HG03060 (cell line): ENCODE data around the gene PDRG1.

Experiments used
- ATAC-seq: cut with Tn5 transposase; IDR thresholded peaks from one replicate; pipeline ENCODE4 v1.9.1; 2021; ENCODE audit warnings: low read depth, moderate number of reproducible peaks; ENCODE audit not compliant: unreplicated experiment

Gene PDRG1

DNA sequence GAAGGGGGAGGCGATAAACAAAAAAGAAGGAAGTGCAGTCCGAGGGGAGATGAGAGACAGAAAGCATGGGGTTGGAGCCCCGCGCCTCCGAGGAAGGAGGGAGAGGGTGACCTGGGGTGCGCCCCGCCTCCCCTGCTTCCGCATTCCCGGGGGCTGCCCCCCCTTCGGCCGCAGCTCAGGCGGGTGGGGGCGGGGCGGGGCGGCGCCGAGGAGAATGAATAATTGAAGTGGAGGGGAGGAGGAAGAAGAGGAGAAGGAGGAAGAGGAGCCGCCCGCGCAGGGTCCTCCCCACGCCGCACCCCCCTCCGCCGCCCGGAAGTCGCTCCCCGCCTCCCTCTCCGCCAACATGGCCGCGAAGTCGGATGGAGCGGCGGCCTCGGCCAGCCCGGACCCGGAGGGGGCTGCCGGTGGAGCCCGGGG lies 16.0 kb upstream of the PDRG1 start, which contains the start of gene XKR7:
Gene XKR7 (plus strand): TSS at position 322 of the 420 bp plus-strand sequence. CDS start 25 bp downstream, at position 347.
- no peak for ATAC-seq

DNA sequence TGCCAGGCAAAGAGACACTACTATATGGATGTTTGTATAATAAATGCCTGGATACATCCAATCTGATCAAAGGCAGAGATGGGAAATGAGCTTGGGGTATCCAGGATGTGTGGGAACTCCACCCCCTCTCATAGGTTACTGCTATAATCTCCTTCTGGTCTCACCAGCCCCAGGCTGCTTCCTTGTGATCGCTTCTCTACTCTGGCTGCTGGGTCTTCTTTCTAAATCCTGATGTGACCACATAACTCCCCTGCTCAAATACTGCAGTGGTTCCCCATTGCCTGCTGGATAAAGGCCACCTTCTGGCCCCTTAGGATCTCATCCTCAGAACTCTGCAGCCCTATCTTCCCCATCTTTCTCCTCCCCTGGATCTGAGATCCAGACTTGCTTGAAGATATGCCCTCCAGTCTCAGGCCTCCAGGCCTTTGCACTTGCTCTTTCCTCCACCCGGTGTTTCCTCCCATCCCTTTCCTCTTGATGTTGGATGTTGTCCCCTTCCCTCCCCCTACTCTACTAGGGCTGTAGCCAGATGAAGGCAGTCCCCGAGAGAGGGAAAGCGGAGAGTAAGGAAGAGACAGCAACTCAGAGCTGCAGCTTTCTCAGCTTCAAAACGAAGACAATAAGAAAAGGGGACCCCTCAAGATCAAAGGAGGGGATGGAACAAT lies 15.3 kb upstream of the PDRG1 start:
- ATAC-seq = no peak

DNA sequence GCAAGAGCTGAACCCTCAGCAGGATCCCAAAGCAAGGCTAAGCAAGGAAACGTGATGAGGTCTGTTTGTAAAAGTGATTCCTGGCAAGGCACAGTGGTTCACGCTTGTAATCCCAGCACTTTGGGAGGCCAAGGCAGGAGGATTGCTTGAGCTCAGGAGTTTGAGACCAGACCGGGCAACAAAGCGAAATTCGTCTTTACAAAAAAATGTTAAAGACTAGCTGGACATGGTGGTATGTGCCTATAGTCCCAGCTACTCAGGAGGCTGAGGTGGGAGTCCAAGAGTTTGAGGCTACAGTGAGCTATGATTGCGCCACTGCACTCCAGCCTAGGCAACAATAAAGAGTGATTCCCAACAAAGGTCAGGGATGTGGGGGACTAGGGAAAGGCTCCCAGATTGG lies 12.0 kb upstream of the PDRG1 start:
- no peak for ATAC-seq

DNA sequence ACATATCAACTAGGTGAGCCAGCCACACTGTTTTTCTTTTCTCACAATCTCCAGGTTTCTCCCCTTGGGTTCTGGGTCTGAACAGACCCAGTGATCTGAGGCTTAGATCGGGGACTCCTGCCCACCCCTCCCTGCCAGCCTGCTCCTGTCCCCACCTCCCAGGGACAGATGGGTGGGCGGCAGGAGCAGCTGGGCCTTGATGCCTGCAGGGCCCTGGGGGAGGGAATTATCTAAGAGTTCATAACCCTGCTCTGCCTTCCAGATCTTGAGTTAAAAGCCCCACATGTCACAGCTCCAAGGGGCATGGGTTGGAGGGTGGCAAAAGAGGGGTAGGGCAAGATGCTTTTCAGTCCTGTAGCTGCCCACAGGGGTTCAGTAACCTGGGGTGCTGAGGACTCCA lies 10.9 kb upstream of the PDRG1 start:
- ATAC-seq = no peak

DNA sequence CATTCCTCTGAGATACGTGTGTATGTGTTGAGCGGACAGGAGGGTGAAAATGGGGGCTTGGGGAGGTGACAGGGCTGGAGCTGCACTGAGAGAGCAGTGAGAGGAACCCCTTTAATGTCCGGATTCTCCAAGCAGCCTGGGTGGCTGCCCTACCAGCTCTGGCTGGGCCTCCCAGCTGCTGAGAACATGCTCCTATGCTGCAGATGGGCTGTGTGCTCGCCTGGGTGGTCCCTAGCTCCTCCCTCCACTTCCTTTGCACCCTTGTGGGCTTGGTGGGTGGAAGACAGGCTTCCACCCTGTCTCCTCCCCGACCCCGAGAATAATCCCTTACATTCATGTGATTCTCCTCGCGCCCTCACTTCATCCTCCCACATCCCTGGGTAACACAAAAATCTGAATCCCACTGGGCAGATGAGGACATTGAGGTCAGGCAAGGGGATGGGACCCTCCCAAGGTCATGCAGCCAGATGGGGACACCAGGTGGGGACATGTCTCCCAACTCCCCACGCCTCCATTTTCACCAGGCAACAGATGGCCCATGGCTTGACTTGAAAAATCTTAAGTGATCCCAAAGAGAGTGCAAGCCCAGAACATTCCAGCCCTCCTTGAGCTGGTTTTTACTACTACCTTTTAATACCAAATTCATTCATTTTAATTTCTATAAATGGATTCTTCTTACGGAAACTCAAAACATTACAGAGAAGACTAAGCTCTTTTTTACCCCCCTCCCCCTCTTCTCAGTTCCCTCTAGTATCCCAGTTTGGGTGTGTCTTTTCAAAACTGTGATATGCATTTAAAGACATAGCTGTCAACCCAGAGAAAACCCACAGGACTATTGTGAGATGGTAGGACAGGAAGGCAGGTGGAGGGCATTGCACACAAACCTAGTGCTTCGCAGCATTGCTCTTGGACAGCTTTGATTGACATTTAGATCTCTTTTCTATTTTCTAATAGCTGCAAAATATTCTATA lies 5.0 kb upstream of the PDRG1 start:
- ATAC-seq = no peak

DNA sequence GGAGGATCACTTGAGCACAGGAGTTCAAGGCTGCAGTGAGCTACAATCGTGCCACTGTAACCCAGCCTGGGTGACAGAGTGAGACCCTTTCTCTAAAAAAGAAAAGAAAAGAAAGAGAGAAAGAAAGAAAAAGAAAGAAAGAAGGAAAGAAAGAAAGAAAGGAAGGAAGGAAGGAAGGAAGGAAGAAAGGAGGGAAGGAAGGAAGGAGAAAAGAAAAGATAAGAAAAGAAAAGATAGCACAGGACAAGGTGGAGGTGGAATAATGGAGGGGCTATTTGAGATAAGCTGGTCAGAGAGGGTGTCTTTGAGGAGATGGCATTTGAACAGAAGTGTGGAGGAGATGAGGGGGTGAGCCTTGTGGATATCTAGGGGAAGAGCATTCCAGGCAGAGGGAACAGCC lies 2.7 kb upstream of the PDRG1 start:
- ATAC-seq = no peak

DNA sequence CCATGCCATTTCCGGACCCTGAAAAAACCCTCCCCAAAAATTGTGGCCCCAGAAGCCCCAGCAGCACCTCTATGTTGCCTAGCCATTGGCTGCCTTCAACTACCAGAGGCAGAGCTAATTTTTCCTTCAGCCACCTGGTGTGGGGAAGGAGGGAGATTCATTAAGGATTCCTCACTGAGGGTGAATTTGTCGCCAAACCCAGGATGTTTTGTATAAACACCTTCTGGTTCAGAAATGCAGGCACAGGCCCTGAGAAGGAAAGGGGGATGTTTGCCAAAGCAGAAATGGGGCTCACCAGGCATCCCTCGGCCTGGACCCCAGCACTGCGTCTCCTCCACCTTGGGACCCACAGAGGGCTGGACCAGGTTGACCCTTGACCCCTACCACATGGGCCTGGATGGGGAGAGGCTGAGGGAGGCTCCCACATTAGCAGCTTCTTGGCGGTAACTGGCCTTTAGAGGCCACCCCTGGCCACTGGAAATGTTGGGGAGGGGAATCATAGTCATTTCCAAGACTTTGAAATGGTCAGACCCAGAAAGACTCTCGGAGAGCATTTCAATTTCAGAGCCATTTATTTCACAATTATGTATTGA lies 1.8 kb upstream of the PDRG1 start:
- ATAC-seq = no peak

DNA sequence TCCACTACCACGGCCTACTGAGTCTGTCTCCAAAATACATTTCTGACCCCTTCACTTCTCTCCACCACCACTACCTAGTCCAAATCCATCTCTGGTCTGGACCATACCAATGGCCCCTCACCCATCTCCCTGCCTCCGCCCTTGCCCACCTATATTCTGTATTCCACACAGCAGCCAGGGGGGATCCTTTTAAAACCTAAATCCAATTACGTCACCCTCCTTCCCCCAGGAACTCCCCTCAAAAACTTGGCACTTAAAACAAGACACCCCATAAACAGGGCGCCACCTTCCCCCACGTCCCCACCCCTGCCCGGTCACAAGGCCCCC lies 680 bp downstream of the PDRG1 start:
- no peak for ATAC-seq

DNA sequence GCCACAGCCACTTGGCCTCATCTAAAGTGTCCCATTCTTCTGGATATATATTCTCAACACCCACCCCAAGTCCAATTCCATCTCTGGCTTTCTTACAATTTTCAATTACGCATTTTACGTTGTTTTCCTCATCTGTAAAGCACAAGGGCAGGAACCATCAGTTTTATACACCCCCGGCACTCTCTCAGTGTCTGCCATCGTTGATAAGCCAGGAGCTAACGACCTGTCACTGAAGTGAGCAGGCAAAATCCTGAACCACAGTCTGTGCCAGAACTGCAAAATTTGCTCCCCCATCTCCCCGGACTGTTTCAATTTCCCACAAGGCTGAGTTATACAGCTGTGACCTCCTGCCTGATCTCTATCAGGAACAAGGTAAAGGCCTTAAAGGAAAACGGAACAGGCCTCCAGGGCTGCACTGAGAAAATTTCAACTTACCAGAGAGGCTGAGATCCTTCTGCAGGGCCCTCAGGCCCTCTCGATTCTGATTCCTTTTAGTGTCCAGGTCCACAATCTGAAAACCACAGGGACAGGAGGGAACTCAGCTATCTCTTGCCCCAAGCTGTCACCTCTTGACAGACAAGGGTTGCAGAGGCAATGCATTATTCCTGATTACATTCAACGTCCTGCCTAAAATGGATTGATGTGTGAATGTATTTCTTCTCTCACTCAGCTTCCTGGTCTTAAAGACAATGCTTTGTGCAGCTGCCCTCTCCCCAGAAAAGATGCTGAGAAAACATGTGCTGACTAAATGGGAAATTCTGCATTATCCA lies 1.8 kb downstream of the PDRG1 start:
- ATAC-seq = no peak

DNA sequence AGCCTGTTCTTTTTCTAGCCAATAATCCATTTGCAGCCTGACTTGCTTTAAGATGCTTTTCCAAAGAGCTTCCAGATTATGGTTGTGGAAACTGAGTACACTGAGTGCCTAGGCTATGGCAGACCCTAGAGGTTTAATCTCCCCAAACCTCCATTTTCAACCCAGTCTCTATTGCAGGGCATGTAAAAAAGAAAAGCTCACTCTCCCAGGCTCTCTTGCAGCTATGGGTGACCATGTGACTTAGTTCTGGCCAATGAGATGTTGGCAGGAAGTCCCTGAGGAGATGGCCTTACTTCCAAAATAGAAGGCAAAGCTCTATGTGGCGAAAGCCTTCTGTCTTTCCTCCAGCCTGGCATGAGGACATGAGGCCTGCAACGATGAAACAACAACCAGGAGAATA lies 3.8 kb downstream of the PDRG1 start:
- no peak for ATAC-seq

DNA sequence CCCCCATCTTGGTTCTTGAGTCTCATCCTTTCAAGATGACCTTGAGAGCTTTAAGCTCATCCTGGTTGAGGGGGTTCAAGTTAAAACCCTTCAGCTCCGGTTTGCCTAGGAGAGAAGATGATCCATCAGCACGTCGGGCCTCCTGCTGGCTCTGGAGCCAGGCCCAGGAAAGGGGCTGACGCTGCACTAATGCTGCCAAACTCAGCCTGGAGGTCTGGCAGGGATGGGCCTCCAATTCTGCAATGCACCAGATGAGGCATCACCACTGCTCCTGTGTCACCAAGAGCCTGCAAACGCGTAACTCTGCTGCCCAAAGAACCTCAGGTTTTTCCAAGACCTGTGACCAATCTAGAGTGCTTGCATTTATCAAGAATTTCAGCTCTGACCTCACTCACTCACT lies 6.1 kb downstream of the PDRG1 start:
- ATAC-seq = no peak

DNA sequence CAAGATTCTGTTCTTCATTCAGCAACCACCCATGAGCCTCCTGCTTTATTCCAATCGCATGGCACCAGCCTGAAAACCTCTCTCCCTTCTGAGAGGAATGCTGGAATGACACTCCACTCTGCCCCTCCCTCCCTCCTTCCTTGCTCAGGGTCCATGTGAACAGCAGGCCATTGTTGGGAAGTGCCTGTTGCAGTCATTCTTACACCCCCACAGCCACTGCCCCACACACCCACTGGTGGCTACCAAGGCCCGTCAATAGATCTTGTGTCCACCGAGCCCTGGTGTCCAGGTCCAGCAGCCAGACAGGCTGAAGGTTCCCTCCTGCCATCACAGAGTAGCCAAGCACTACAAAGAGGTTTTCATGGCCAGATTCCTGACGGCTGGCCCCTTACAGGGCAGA lies 6.5 kb downstream of the PDRG1 start:
- ATAC-seq = no peak

DNA sequence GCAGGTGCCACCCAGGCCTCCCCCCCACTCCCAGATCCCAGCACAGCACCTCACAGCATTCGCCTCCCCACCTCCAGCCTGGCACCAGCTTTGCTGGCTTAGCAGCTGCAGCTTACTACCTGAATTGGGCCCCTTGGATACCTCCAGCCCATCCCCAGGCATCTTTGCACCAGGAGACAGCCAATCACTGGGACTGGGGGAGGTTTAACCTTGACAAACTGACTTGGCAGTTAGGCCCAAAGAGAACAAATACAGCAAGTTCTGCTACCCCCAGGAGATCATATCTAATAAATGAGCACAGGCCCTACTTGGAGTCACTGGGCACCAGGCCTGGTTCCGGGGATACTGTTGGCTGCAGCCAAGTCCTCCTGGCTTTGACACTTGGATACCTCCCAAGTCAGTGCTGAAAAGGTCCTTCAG lies 8.8 kb downstream of the PDRG1 start:
- no peak for ATAC-seq

DNA sequence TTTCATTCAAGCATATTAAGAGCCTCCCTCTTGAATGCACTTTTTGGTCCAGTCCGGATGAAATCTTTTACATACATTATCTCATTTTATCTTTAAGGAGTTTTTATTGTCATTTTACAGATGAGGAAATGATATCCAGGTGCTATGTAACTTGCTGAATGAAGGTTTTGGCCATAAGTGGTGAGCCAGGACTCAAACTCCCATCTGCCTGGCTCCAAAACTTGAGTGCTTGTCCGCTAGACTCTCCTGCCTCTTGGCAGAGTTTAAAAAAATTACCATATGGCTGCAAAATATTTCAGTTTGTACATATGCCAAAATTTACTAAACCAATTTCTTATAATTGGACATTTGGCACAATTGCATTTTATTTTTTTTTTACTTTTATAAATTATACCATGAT lies 12.2 kb downstream of the PDRG1 start:
- no peak for ATAC-seq

DNA sequence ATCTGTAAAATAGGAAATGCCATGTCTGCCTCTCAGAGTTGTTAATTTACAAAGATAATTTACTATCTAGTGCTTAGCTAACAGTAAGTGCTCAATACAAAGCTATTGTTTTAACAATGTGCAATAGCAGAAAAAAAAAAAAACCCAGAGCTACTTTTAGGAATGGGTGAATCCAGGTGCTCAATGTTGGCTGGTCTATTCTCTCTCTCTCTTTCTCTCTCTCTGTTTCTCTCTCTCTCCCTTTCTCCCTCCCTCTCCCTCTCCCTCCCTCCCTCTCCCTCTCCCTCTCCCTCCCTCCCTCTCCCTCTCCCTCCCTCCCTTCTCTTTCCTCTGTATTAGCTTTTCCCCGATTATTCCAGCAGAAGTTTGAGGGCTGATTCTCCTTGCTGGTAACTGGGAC lies 14.0 kb downstream of the PDRG1 start:
- ATAC-seq = no peak

DNA sequence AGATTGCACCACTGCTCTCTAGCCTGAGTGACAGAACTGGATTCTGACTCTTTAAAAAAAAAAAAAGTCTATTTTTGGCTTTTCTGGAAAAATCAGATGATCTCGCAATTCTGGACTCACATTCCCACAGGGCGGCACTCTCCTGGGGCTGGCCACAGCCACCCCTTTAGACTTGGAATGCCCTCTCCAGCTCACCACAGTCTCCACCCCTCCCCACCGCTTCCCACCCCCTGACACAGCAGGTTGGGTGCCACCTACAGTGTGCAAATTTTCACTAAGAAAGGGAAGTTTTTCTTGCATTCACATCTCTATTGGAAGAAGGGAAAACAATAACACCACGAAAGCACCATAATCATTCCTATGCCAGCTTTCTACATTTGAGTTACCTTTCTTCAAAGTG lies 15.4 kb downstream of the PDRG1 start:
- no peak for ATAC-seq

DNA sequence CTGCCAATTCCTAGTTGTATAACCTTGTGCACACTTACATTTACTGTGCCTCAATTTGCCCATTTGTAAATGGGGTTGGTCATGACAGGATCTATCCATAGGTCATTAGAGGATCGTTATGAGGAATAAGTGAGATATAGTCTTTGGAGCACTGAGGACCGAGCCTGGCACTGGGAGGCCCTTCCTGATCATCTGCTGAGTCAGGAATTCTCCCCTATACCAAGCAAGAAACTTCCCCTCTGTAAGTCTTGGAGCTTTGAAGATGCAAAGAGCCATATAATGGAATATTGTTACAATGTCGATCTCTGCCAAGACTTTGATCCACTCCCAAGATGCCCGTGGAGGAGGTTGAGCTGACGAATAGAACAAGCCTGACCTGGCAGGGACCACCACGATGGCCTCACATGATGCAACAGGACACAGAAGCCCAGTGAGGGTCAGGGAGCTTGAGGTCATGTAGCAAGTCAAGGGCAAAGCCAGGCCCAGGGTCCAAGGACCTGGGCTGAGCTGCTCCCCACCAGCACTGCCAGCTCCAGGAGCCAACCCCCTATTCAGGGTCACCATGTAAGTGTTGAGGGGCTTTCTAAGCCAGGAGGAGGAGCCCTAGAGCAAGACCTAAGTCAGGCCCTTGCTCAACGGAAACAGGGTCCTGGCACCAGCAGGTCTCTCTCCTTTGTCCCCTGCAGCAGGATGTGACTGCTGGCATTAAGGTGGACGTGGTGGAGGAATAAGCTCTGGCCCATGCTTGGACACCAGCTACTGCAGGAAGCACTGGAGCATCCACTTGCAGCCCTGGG lies 16.7 kb downstream of the PDRG1 start:
- ATAC-seq = no peak

DNA sequence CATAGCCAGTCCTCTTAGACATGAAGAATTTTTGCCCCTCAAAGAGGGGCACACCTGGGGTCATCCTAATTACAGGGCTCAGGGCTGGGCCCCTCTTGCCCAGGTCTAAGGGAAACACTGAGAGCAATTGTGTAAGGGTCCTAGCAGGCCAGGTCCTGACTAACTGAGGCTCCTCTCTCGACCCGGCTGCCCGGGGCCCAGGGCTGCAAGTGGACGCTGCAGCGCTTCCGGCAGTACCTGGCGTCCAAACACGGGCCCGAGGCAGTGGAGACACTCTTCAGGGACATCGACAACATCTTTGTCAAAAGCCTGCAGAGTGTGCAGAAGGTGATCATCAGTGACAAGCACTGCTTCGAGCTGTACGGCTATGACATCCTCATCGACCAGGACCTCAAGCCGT lies 17.4 kb downstream of the PDRG1 start:
- ATAC-seq = no peak

DNA sequence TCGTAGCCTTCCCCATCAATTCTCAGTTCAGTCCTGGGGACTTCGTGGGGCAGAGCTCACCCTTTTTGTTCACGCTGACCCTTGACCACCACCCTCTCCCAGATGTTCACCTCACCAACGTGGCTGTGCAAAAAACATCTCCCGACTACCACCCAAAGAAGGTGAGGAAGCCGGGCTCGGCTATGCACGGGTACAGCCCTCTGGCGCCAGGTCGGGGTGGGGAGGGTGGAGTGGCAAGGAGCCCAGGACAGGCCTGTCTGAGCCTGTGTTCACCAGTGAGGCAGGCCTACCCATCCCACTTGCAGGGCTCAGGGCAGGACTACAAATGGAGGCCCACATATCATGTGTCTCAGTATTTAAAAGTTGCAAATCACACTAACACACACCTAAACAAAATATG lies 18.1 kb downstream of the PDRG1 start:
- ATAC-seq = no peak

DNA sequence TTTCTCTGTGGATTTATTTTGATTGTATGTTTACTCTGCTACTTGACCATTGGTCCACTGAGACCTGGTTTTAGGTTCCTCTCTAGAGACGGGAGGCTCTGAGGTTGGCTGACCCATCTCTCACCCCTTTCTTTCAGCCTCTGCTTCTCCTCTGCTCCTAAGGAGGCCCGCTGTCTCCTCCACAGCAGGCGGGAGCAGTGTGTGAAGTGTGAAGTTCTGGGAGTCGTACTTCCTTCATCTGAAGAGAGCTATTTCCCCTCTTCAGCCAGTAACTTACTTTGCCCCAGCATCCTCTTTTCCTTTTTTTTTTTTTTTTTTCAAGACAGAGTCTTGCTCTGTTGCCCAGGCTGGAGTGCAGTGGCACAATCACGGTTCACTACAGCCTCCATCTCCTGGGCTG lies 21.1 kb downstream of the PDRG1 start:
- no peak for ATAC-seq
